Endothelial cell of umbilical vein (primary cell): ENCODE measurements around the gene HCN1.

Source experiments
- CTCF ChIP-seq, 2 donors: IDR thresholded peaks; 1 replicate in 1 of 2; 2 replicates in 1 of 2; pipeline ENCODE4 v1.5.1; 2011; ENCODE audit warnings: low read length in 2 of 2, mild to moderate bottlenecking in 2 of 2, moderate library complexity in 2 of 2, control low read depth in 1 of 2, inconsistent platforms in 1 of 2, low read depth in 1 of 2; ENCODE audit not compliant: insufficient read depth in 1 of 2; ENCODE audit errors: extremely low read depth in 1 of 2
- POLR2A ChIP-seq: IDR thresholded peaks from 2 replicates; pipeline ENCODE4 v1.6.1; 2012; ENCODE audit warnings: low read depth, mild to moderate bottlenecking, control low read depth, low read length
- POLR2AphosphoS5 ChIP-seq: IDR thresholded peaks from 2 replicates; pipeline ENCODE4 v1.6.1; 2012; ENCODE audit warnings: low read depth, mild to moderate bottlenecking, control low read depth, low read length, moderate library complexity; ENCODE audit not compliant: insufficient read depth

- no peak for TF ChIP-seq CTCF (IDR thresholded peaks at IDR 0.05; ENCODE audit: extremely low read depth in 1 of 2, insufficient read depth in 1 of 2, low read depth in 1 of 2, low read length in 2 of 2)
- TF ChIP-seq POLR2AphosphoS5: no peak
- no peak for TF ChIP-seq POLR2A
Measured at GRCh38 chr5:45440466-45440865, 255.7 kb downstream of the HCN1 start.
